Measurements from ENCODE around the gene VTI1A. TPM values are rescaled to one million over a fixed set of nuclear protein-coding genes. Genes with fewer than 3 reads are reported as not detected.

VTI1A gene
- total RNA-seq, 1 experiment from 2014 or later = 44.4 TPM

DNA sequence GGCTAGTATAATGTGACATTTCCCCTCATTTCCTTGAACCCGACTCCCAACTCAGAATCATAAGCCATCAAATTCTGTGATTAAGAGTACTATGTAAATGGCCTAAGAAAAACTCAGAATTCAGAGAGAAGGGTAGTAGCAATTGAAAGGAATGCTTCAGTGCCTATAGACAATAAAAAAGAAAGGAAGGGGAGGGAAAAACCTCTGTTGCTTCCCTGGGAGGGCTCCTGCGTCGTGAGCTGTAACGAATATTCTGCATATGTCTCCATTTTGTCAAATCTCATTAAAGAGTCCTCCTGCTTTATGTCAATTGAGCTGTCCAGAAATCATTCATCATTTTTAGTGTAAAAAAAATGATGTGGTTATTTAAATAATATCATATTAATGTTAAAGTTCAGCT lies 223.0 kb downstream of the VTI1A start:
- no peaks in the 10 kb centered on the region for H3K4me1 Mint-ChIP-seq (ENCODE audit: insufficient read depth, unreplicated experiment)
- H3K27ac Mint-ChIP-seq (ENCODE audit: low read depth, unreplicated experiment) = no peak overlapping the region
- intact Hi-C loops (cut with micrococcal nuclease) = no loop called here
- CTCF ChIA-PET = interaction anchor here (0.6 kb wide), 1 partner anchor 1386 kb away, joined by 3 read pairs; no protein-coding TSS in a partner anchor
- H3K9me3 Mint-ChIP-seq (ENCODE audit: unreplicated experiment) = no peaks in the 10 kb centered on the region
- no peak for DNase-seq (ENCODE audit: unreplicated experiment)
- H3K4me3 Mint-ChIP-seq (ENCODE audit: unreplicated experiment) = no peak overlapping the region
- BruUV-seq (replicated peaks) = no TSS peak
- H3K27me3 Mint-ChIP-seq (ENCODE audit: insufficient read depth, unreplicated experiment) = no peaks in the 10 kb centered on the region
- TF ChIP-seq, protein P1, sequence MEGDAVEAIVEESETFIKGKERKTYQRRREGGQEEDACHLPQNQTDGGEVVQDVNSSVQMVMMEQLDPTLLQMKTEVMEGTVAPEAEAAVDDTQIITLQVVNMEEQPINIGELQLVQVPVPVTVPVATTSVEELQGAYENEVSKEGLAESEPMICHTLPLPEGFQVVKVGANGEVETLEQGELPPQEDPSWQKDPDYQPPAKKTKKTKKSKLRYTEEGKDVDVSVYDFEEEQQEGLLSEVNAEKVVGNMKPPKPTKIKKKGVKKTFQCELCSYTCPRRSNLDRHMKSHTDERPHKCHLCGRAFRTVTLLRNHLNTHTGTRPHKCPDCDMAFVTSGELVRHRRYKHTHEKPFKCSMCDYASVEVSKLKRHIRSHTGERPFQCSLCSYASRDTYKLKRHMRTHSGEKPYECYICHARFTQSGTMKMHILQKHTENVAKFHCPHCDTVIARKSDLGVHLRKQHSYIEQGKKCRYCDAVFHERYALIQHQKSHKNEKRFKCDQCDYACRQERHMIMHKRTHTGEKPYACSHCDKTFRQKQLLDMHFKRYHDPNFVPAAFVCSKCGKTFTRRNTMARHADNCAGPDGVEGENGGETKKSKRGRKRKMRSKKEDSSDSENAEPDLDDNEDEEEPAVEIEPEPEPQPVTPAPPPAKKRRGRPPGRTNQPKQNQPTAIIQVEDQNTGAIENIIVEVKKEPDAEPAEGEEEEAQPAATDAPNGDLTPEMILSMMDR (IDR thresholded peaks at IDR 0.05; ENCODE audit: unreplicated experiment) = no peak
- POLR2A ChIA-PET = no interaction called here
- no peaks in the 10 kb centered on the region for H3K36me3 Mint-ChIP-seq (ENCODE audit: insufficient read depth, unreplicated experiment)

DNA sequence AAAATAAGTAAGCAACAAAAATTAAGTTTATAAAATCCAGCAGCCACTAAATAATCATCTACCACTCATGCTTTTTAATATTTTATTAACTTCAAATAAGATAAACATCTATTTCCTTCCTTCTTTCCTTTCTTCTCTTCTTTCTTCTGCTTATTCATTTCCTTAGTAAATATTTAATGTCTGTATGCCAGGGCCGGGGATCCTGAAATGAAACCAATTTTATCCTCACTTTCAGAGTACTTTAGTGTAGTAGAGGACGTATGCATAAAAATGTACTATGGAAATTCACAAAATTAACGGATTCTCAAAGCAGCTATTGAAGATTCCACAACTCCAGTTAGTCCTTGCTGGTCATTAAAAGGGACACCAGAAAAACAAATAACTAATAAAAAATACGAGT lies 224.7 kb downstream of the VTI1A start:
- ChIA-PET CTCF (interaction anchor here (0.7 kb wide), 1 partner anchor 1564 kb away, joined by 3 read pairs; no protein-coding TSS in a partner anchor), POLR2A (interaction anchor here (1.4 kb wide), 1 partner anchor 13 kb away, joined by 5 read pairs; no protein-coding TSS in a partner anchor)
- intact Hi-C loops (cut with micrococcal nuclease) = no loop called here
- Mint-ChIP-seq H3K27ac (ENCODE audit: low read depth, unreplicated experiment) (no peak overlapping the region), H3K27me3 (ENCODE audit: insufficient read depth, unreplicated experiment) (no peaks in the 10 kb centered on the region), H3K36me3 (ENCODE audit: insufficient read depth, unreplicated experiment) (no peaks in the 10 kb centered on the region), H3K4me3 (ENCODE audit: unreplicated experiment) (no peak overlapping the region), H3K4me1 (ENCODE audit: insufficient read depth, unreplicated experiment) (no peaks in the 10 kb centered on the region), H3K9me3 (ENCODE audit: unreplicated experiment) (no peaks in the 10 kb centered on the region)
- no TSS peak for BruUV-seq (replicated peaks)
- no peak for DNase-seq (ENCODE audit: unreplicated experiment)
- TF ChIP-seq, protein P1 (IDR thresholded peaks at IDR 0.05; ENCODE audit: unreplicated experiment) = no peak

DNA sequence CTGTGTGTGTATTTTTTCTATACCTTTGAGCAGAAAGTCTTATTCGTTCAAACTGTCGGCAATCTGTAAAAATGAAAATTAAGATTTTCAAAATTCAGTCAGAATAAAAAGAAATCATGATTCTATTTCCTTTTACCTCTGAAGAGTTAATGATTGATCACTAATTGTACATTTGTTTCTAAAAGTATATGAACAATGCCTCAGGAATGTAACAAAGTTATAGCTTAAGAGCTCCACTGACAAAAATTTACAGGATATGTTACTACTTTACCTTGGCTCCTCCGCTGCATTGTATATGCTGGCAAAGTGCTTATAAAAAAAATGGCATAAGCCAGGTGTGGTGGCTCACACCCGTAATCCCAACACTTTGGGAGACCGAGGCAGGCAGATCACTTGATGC lies 225.7 kb downstream of the VTI1A start:
- no TSS peak for BruUV-seq (replicated peaks)
- intact Hi-C loops (cut with micrococcal nuclease) = no loop called here
- Mint-ChIP-seq H3K27ac (ENCODE audit: low read depth, unreplicated experiment) (no peak overlapping the region), H3K9me3 (ENCODE audit: unreplicated experiment) (no peaks in the 10 kb centered on the region), H3K36me3 (ENCODE audit: insufficient read depth, unreplicated experiment) (no peaks in the 10 kb centered on the region), H3K27me3 (ENCODE audit: insufficient read depth, unreplicated experiment) (no peaks in the 10 kb centered on the region), H3K4me1 (ENCODE audit: insufficient read depth, unreplicated experiment) (no peaks in the 10 kb centered on the region), H3K4me3 (ENCODE audit: unreplicated experiment) (no peak overlapping the region)
- ChIA-PET CTCF (interaction anchor here (0.6 kb wide), 1 partner anchor 13 kb away, joined by 3 read pairs; no protein-coding TSS in a partner anchor), POLR2A (no interaction called here)
- TF ChIP-seq, protein P1 (IDR thresholded peaks at IDR 0.05; ENCODE audit: unreplicated experiment) = no peak
- DNase-seq (ENCODE audit: unreplicated experiment) = no peak

DNA sequence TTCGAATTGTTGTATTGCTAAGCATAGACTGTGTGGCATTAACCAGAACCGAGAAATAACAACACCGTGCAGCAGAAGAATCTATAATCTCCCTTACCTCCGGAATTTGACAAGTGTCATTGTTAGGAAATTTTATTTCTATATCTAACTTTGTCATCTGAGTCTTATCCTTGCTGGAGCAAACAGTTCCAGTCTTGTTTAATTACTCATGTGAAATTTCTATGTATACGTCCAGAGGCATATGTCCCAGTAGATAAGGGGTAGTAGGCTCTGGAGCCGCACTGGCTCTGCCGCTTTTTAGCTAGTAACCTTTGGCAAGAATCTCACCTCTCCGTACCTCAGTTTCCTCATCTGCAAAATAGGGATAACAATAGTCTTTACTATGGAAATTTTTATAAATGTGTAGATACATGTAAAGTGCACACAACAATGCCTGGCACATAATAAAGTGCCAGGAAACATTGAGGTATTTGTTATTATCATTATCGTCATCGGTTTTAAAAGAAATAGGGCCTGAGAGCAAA lies 228.6 kb downstream of the VTI1A start:
- ChIA-PET POLR2A (interaction anchor here (0.6 kb wide), 1 partner anchor 20 kb away, joined by 3 read pairs; no protein-coding TSS in a partner anchor), CTCF (interaction anchor here (0.6 kb wide), 1 partner anchor 9 kb away, joined by 4 read pairs; no protein-coding TSS in a partner anchor)
- no TSS peak for BruUV-seq (replicated peaks)
- TF ChIP-seq, protein P1 (IDR thresholded peaks at IDR 0.05; ENCODE audit: unreplicated experiment) = no peak
- Mint-ChIP-seq H3K27me3 (ENCODE audit: insufficient read depth, unreplicated experiment) (no peaks in the 10 kb centered on the region), H3K36me3 (ENCODE audit: insufficient read depth, unreplicated experiment) (no peaks in the 10 kb centered on the region), H3K4me1 (ENCODE audit: insufficient read depth, unreplicated experiment) (no peaks in the 10 kb centered on the region), H3K27ac (ENCODE audit: low read depth, unreplicated experiment) (no peak overlapping the region), H3K9me3 (ENCODE audit: unreplicated experiment) (no peaks in the 10 kb centered on the region), H3K4me3 (ENCODE audit: unreplicated experiment) (no peak overlapping the region)
- intact Hi-C loops (cut with micrococcal nuclease) = no loop called here
- DNase-seq (ENCODE audit: unreplicated experiment) = no peak

Data from MCF 10A (cell line).